Epithelial cell of esophagus (primary cell): ENCODE data around the gene RPL22.

ENCODE experiments used
- DNase-seq: peaks from one replicate; pipeline ENCODE4 v3.0.0; 2010; ENCODE audit warnings: low read depth
- H3K4me3 ChIP-seq: 2 replicates; pipeline ENCODE4 v1.5.1; 2011; ENCODE audit warnings: mild to moderate bottlenecking, low read length, control low read depth
- CTCF ChIP-seq: IDR thresholded peaks from 2 replicates; pipeline ENCODE4 v1.5.1; 2011; ENCODE audit warnings: low read depth, mild to moderate bottlenecking, low read length, control low read depth, inconsistent platforms; ENCODE audit not compliant: insufficient read depth; ENCODE audit errors: missing control alignments

RPL22 gene

DNA sequence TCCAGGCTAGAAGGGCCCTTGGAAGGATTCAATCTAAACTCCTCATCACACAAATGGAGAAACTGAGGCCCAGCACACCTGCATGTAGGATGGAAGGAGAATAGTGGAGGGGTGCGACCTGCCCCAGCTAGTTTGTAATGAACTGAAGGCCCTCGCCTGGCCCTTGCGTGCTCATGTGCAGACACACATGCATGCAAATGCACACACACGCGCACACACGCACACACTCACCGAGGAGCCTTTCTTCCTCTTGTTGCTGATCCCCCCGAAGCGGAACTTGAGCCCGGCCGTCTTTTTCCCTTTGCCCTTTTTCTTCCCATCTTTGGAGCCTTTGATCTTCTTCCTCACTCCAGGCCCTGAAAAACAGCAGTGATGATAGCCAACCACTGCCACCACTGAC lies 47.2 kb downstream of the RPL22 start:
- TF ChIP-seq CTCF: no peak
- no peak for DNase-seq
- H3K4me3 ChIP-seq: no peak overlapping the region

DNA sequence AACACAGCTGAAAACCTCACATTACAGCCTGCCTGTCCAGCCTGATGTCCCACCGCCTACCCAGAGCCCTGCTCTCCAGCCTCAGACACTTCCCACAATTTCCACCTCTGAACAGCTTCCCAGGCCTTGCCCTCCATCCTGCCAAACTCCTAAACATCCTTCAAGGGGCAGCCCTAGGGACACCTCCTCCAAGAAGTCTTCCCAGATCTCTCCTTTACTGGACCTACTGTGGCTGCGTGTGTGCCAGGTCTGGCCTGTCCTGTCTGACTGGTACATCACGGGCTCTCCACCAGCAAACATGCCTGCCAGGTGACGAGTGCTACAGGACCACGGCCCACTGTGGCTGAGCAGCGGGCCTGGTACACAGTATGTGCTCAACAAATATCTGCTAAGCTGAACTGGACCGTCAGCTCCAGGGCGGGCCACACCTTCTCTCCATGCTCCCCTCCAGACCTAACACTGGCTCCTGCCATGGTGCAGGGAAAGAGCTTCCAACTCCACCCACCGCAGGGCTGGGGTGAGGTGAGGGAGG lies 48.0 kb downstream of the RPL22 start:
- no peak for DNase-seq
- no peak overlapping the region for H3K4me3 ChIP-seq
- TF ChIP-seq CTCF: no peak

- H3K4me3 ChIP-seq: no peak overlapping the region
- no peak for DNase-seq
- TF ChIP-seq CTCF: no peak
These were observed 49.1 kb downstream of the RPL22 start for GRCh38 chr1:6150006-6150938.

GRCh38 chr1:6149597-6149996 lies 49.8 kb downstream of the RPL22 start:
- H3K4me3 ChIP-seq: no peak overlapping the region
- no peak for DNase-seq
- TF ChIP-seq CTCF: no peak

GRCh38 chr1:6148497-6149241 lies 50.7 kb downstream of the RPL22 start:
- H3K4me3 ChIP-seq: no peak overlapping the region
- no peak for TF ChIP-seq CTCF
- peak; percentile 85 for DNase-seq

DNA sequence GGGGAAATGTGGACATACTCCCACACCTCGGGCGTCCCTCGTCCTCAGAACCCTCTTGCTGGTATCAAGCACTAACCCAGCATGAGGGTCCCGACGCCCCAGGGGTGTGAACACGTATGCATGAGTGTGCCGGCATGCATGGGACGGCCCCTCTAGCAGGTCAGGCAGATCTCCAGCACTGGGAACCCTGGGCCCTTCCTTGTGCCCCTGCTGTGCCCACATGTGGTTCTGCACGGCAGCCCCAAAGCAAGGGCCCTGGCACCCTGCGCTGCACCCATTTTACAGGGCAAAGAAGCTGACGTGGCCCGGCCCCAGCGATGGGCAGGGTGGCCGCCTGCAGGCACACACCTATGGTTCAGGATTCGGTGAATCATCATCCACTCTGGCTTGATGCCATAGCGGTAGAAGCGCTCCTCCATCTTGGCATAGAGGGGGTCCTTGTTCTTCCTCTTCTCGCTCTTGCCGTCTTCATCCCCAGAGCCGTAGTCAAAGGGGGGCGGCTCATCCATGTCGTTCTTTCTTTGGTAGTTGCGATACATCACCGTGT lies 53.5 kb downstream of the RPL22 start:
- DNase-seq: peak; percentile 37
- no peak for TF ChIP-seq CTCF
- H3K4me3 ChIP-seq: no peak overlapping the region
